ENCODE results near the gene MFN2. TPM values are rescaled to one million over a fixed set of nuclear protein-coding genes. Genes with fewer than 3 reads are reported as not detected.

MFN2 gene
- total and polyA plus RNA-seq, 9 of the 15 experiments (the other 6 are each of a cell fraction or from before 2014, with no cell fraction given) = 10.5 to 158 (median 87.1) TPM

DNA sequence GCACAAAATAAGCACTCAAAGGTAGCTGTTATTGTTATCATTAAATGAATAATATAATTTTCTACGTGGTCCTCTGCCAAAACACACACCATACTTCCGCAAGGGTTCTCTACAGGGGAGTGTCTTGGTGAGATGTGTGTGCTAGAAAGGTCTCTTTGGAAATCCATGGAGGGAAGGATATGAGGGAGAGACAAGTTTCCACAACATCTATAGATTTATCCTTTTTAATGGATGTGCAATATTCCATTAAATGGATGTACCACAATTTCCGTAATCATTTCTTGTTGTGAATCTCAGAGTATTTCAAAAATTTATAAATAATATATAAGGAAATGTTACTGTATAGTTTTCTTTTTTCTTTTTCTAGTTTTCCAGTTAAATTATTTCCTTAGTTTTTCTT, 80.3 kb downstream of the MFN2 start:
- Histone ChIP-seq H3K27me3 (ENCODE audit: control insufficient read depth in 2 of 2, insufficient read depth in 2 of 2, low read length in 2 of 2) (no peaks in the 10 kb centered on the region), H3K9me3 (replicated peaks; ENCODE audit: control insufficient read depth, insufficient read depth, low read depth, low read length) (0 out of 2 replicates have a peak, but pooled peaks cover 3% of the 10 kb centered on the region), H3K27ac (ENCODE audit: extremely low read depth, low read depth, low read length) (no peak overlapping the region), H4K20me1 (replicated peaks; ENCODE audit: control insufficient read depth, insufficient read depth, low read length) (no peaks in the 10 kb centered on the region), H3K4me1 (replicated peaks in 1 of 2; ENCODE audit: control insufficient read depth in 2 of 2, insufficient read depth in 2 of 2, low read length in 2 of 2) (peaks cover 27 to 32% of the 10 kb centered on the region in 2 experiments), H3K4me2 (ENCODE audit: insufficient read depth, low read length) (no peak overlapping the region), H3K36me3 (ENCODE audit: control insufficient read depth, insufficient read depth, low read length) (peaks cover under 1% of the 10 kb centered on the region; the same call in 1 of the 3 replicates), H3K9ac (ENCODE audit: insufficient read depth in 1 of 2, low read depth in 2 of 2, low read length in 2 of 2) (no peak overlapping the region), H3K4me3 (no peak overlapping the region), H3K9me1 (ENCODE audit: control insufficient read depth, insufficient read depth, low read length) (no peaks in the 10 kb centered on the region), H2AFZ (ENCODE audit: low read depth, low read length) (no peak overlapping the region), H3K79me2 (ENCODE audit: control insufficient read depth, insufficient read depth, low read length) (peaks cover 20% of the 10 kb centered on the region)
- TF ChIP-seq RCOR1 (IDR thresholded peaks at IDR 0.05; ENCODE audit: borderline replicate concordance in 1 of 2, low read depth in 2 of 2, low read length in 2 of 2) = no peak
- no peak for TF ChIP-seq XRCC5 (IDR thresholded peaks at IDR 0.05; ENCODE audit: low read depth, low read length)
- TF ChIP-seq RBM25 (IDR thresholded peaks at IDR 0.05; ENCODE audit: low read depth, low read length, severe bottlenecking) = peak; percentile 58
- 0 out of 2 replicates have a peak, but pooled peaks have one; percentile 29 for TF ChIP-seq ADNP (tag; IDR thresholded peaks at IDR 0.05)
- peak; percentile 52 for TF ChIP-seq ZNF146 (CRISPR knock-in tag; IDR thresholded peaks at IDR 0.05; ENCODE audit: unreplicated experiment)
- ATAC-seq (no peak), DNase-seq (ENCODE audit: extremely low read depth in 1 of 4, low spot score in 3 of 4) (no peak), FAIRE-seq (no peak)
- intact Hi-C loops (cut with micrococcal nuclease) = no loop called here
- no TSS peak for BruUV-seq (replicated peaks)
- in situ Hi-C loops (cut with MboI) = no loop called here
- ChIA-PET CTCF (ENCODE audit: low intra/inter-chr PET ratio) (no interaction called here), POLR2A (interaction anchor here (0.5 to 1.6 kb wide), 2 partner anchors 151 to 236 kb away, joined by 3 read pairs; no protein-coding TSS in a partner anchor)
- WGBS (ENCODE audit: insufficient coverage, low coverage, missing lambda C conversion rate) = 73% methylated on average over 3 of the region's 3 CpGs

Small RNA genes lying within 50 kb of the gene (microRNA-seq; reads per million reads assigned to microRNA genes)
- 0.64 reads per million for gene MIR6729 (ENCODE audit: borderline microRNAs expressed)

Small RNA genes lying within 50 kb of the gene (small RNA-seq; reads per million reads assigned to genes)
- gene AL096840.1 (not detected), gene MIR6729 (0.22 reads per million), gene RF00019 (not detected), gene RN7SL649P (not detected)

Other genes with a start within 250 kb of the MFN2 start
Only the 7 nearest of the 12 such genes appear.
- gene CLCN6, start 174.3 kb upstream of the MFN2 start, total RNA-seq (2014; rRNA removed) = 10.0 and 10.6 TPM in 2 replicates
- gene CLCN6, start 174.3 kb upstream of the MFN2 start, total RNA-seq (2014; rRNA removed; fragmentation: Illumina TruSeq; extraction: Trizol) = 11.4 TPM in 2 replicates
- gene CLCN6, start 174.3 kb upstream of the MFN2 start, total RNA-seq (2015; rRNA removed; fragmentation: Illumina TruSeq; extraction: Trizol) = 13.6 and 13.9 TPM in 2 replicates
- 21.8 and 22.5 TPM in 2 replicates for gene CLCN6, start 174.3 kb upstream of the MFN2 start, total RNA-seq (2021)
- 13.6 and 22.6 TPM in 2 replicates for gene CLCN6, start 174.3 kb upstream of the MFN2 start, polyA plus RNA-seq (2011; rRNA removed)
- 18.3 and 20.9 TPM in 2 replicates for gene CLCN6, start 174.3 kb upstream of the MFN2 start, polyA plus RNA-seq (2014; fragmentation: Illumina TruSeq; extraction: Trizol)
- gene CLCN6, start 174.3 kb upstream of the MFN2 start, polyA plus RNA-seq (2014; fragmentation: Nextera tagmentation; extraction: Ambion mirVana) = 1 to 10 TPM; 2.0 to 3.1 TPM
- gene CLCN6, start 174.3 kb upstream of the MFN2 start, polyA plus RNA-seq (2014; rRNA removed) = 21.5 and 23.1 TPM in 2 replicates
- not detected in 2 replicates for gene NPPA, start 132.7 kb upstream of the MFN2 start, total RNA-seq (2014; rRNA removed)
- gene NPPA, start 132.7 kb upstream of the MFN2 start, total RNA-seq (2014; rRNA removed; fragmentation: Illumina TruSeq; extraction: Trizol) = not detected in 2 replicates
- gene NPPA, start 132.7 kb upstream of the MFN2 start, total RNA-seq (2015; rRNA removed; fragmentation: Illumina TruSeq; extraction: Trizol) = not detected in 2 replicates
- not detected in 2 replicates for gene NPPA, start 132.7 kb upstream of the MFN2 start, total RNA-seq (2021)
- not detected in 2 replicates for gene NPPA, start 132.7 kb upstream of the MFN2 start, polyA plus RNA-seq (2011; rRNA removed)
- gene NPPA, start 132.7 kb upstream of the MFN2 start, polyA plus RNA-seq (2014; fragmentation: Illumina TruSeq; extraction: Trizol) = not detected in 2 replicates
- gene NPPA, start 132.7 kb upstream of the MFN2 start, polyA plus RNA-seq (2014; fragmentation: Nextera tagmentation; extraction: Ambion mirVana) = not detected
- gene NPPA, start 132.7 kb upstream of the MFN2 start, polyA plus RNA-seq (2014; rRNA removed) = not detected in 2 replicates
- gene NPPB, start 121.5 kb upstream of the MFN2 start, total RNA-seq (2014; rRNA removed) = not detected in 2 replicates
- gene NPPB, start 121.5 kb upstream of the MFN2 start, total RNA-seq (2014; rRNA removed; fragmentation: Illumina TruSeq; extraction: Trizol) = not detected in 2 replicates
- not detected in 2 replicates for gene NPPB, start 121.5 kb upstream of the MFN2 start, total RNA-seq (2015; rRNA removed; fragmentation: Illumina TruSeq; extraction: Trizol)
- gene NPPB, start 121.5 kb upstream of the MFN2 start, total RNA-seq (2021) = not detected in 2 replicates
- not detected in 2 replicates for gene NPPB, start 121.5 kb upstream of the MFN2 start, polyA plus RNA-seq (2011; rRNA removed)
- gene NPPB, start 121.5 kb upstream of the MFN2 start, polyA plus RNA-seq (2014; fragmentation: Illumina TruSeq; extraction: Trizol) = not detected in 2 replicates
- gene NPPB, start 121.5 kb upstream of the MFN2 start, polyA plus RNA-seq (2014; fragmentation: Nextera tagmentation; extraction: Ambion mirVana) = not detected
- gene NPPB, start 121.5 kb upstream of the MFN2 start, polyA plus RNA-seq (2014; rRNA removed) = not detected in 2 replicates
- 55.0 and 62.5 TPM in 2 replicates for gene KIAA2013, start 54.0 kb upstream of the MFN2 start, total RNA-seq (2014; rRNA removed)
- 10.8 and 12.9 TPM in 2 replicates for gene KIAA2013, start 54.0 kb upstream of the MFN2 start, total RNA-seq (2014; rRNA removed; fragmentation: Illumina TruSeq; extraction: Trizol)
- gene KIAA2013, start 54.0 kb upstream of the MFN2 start, total RNA-seq (2015; rRNA removed; fragmentation: Illumina TruSeq; extraction: Trizol) = 36.8 TPM in 2 replicates
- 57.1 and 57.6 TPM in 2 replicates for gene KIAA2013, start 54.0 kb upstream of the MFN2 start, total RNA-seq (2021)
- 38.8 and 61.3 TPM in 2 replicates for gene KIAA2013, start 54.0 kb upstream of the MFN2 start, polyA plus RNA-seq (2011; rRNA removed)
- gene KIAA2013, start 54.0 kb upstream of the MFN2 start, polyA plus RNA-seq (2014; fragmentation: Illumina TruSeq; extraction: Trizol) = 21.8 and 34.4 TPM in 2 replicates
- 1 to 10 TPM; 2.2 to 3.0 TPM for gene KIAA2013, start 54.0 kb upstream of the MFN2 start, polyA plus RNA-seq (2014; fragmentation: Nextera tagmentation; extraction: Ambion mirVana)
- gene KIAA2013, start 54.0 kb upstream of the MFN2 start, polyA plus RNA-seq (2014; rRNA removed) = 50.7 and 56.7 TPM in 2 replicates
- 58.5 and 81.4 TPM in 2 replicates for gene PLOD1, start 45.7 kb upstream of the MFN2 start, total RNA-seq (2014; rRNA removed)
- gene PLOD1, start 45.7 kb upstream of the MFN2 start, total RNA-seq (2014; rRNA removed; fragmentation: Illumina TruSeq; extraction: Trizol) = 30.7 and 41.6 TPM in 2 replicates
- 49.6 and 51.6 TPM in 2 replicates for gene PLOD1, start 45.7 kb upstream of the MFN2 start, total RNA-seq (2015; rRNA removed; fragmentation: Illumina TruSeq; extraction: Trizol)
- gene PLOD1, start 45.7 kb upstream of the MFN2 start, total RNA-seq (2021) = 90.8 and 92.9 TPM in 2 replicates
- gene PLOD1, start 45.7 kb upstream of the MFN2 start, polyA plus RNA-seq (2011; rRNA removed) = 80.2 and 156 TPM in 2 replicates
- gene PLOD1, start 45.7 kb upstream of the MFN2 start, polyA plus RNA-seq (2014; fragmentation: Illumina TruSeq; extraction: Trizol) = 76.9 and 83.7 TPM in 2 replicates
- 10 to 100 TPM; 16.6 to 27.1 TPM for gene PLOD1, start 45.7 kb upstream of the MFN2 start, polyA plus RNA-seq (2014; fragmentation: Nextera tagmentation; extraction: Ambion mirVana)
- gene PLOD1, start 45.7 kb upstream of the MFN2 start, polyA plus RNA-seq (2014; rRNA removed) = 52.7 and 70.2 TPM in 2 replicates
- 117 and 131 TPM in 2 replicates for gene MIIP, start 39.1 kb downstream of the MFN2 start, total RNA-seq (2014; rRNA removed)
- gene MIIP, start 39.1 kb downstream of the MFN2 start, total RNA-seq (2014; rRNA removed; fragmentation: Illumina TruSeq; extraction: Trizol) = 11.8 and 17.2 TPM in 2 replicates
- gene MIIP, start 39.1 kb downstream of the MFN2 start, total RNA-seq (2015; rRNA removed; fragmentation: Illumina TruSeq; extraction: Trizol) = 50.7 and 55.6 TPM in 2 replicates
- gene MIIP, start 39.1 kb downstream of the MFN2 start, total RNA-seq (2021) = 92.8 and 102 TPM in 2 replicates
- gene MIIP, start 39.1 kb downstream of the MFN2 start, polyA plus RNA-seq (2011; rRNA removed) = 48.3 and 113 TPM in 2 replicates
- gene MIIP, start 39.1 kb downstream of the MFN2 start, polyA plus RNA-seq (2014; fragmentation: Illumina TruSeq; extraction: Trizol) = 30.8 and 57.5 TPM in 2 replicates
- gene MIIP, start 39.1 kb downstream of the MFN2 start, polyA plus RNA-seq (2014; fragmentation: Nextera tagmentation; extraction: Ambion mirVana) = 1 to 10 TPM; 2.5 to 5.1 TPM
- gene MIIP, start 39.1 kb downstream of the MFN2 start, polyA plus RNA-seq (2014; rRNA removed) = 105 and 108 TPM in 2 replicates
- gene TNFRSF8, start 82.9 kb downstream of the MFN2 start, total RNA-seq (2014; rRNA removed) = 22.2 and 27.1 TPM in 2 replicates
- 5.9 and 8.7 TPM in 2 replicates for gene TNFRSF8, start 82.9 kb downstream of the MFN2 start, total RNA-seq (2014; rRNA removed; fragmentation: Illumina TruSeq; extraction: Trizol)
- 17.1 and 18.9 TPM in 2 replicates for gene TNFRSF8, start 82.9 kb downstream of the MFN2 start, total RNA-seq (2015; rRNA removed; fragmentation: Illumina TruSeq; extraction: Trizol)
- 38.4 and 40.2 TPM in 2 replicates for gene TNFRSF8, start 82.9 kb downstream of the MFN2 start, total RNA-seq (2021)
- gene TNFRSF8, start 82.9 kb downstream of the MFN2 start, polyA plus RNA-seq (2011; rRNA removed) = 5.6 and 12.0 TPM in 2 replicates
- gene TNFRSF8, start 82.9 kb downstream of the MFN2 start, polyA plus RNA-seq (2014; fragmentation: Illumina TruSeq; extraction: Trizol) = 22.4 and 24.4 TPM in 2 replicates
- gene TNFRSF8, start 82.9 kb downstream of the MFN2 start, polyA plus RNA-seq (2014; fragmentation: Nextera tagmentation; extraction: Ambion mirVana) = 1 to 10 TPM; 3.5 to 3.7 TPM
- 18.2 and 19.9 TPM in 2 replicates for gene TNFRSF8, start 82.9 kb downstream of the MFN2 start, polyA plus RNA-seq (2014; rRNA removed)